Measurements from ENCODE around the gene FYN.

GRCh38 chr6:111768431-111768770 is 104.9 kb downstream of the FYN start:
- TF ChIP-seq CTCF (IDR thresholded peaks at IDR 0.05; ENCODE audit: low read depth, low read length, poor library complexity, severe bottlenecking) (no peak), EZH2phosphoT487 (IDR thresholded peaks at IDR 0.05; ENCODE audit: borderline replicate concordance, low read length) (no peak)

Measured in DOHH2 (cell line).